AG04449 (cell line): Measurements from ENCODE around the gene CACNG7.

Experiments used
- CTCF ChIA-PET: fragments of 350-600 bp; formaldehyde crosslinking; extraction: SDS; loops from one replicate; lab custom pipeline; 2021; ENCODE audit warnings: antibody characterized with exemption; lab: Yijun Ruan, JAX
- POLR2A ChIA-PET: fragments of 400-600, 350-600 bp; formaldehyde crosslinking; extraction: SDS; loops from one replicate; lab custom pipeline; 2020; ENCODE audit warnings: antibody characterized with exemption, inconsistent platforms; lab: Yijun Ruan, JAX
- DNase-seq: peaks from one replicate; pipeline ENCODE4 v3.0.0-alpha.2; 2010; ENCODE audit warnings: low read depth, low spot score
- H3K4me3 ChIP-seq: 2 replicates; pipeline ENCODE4 v1.5.1; 2011; ENCODE audit warnings: low read depth, mild to moderate bottlenecking, control low read depth, low read length
- CTCF ChIP-seq: IDR thresholded peaks from one replicate; pipeline ENCODE4 v1.5.1; 2011; ENCODE audit warnings: mild to moderate bottlenecking, moderate library complexity, low read length, control low read depth, inconsistent platforms; ENCODE audit not compliant: insufficient read depth; ENCODE audit errors: missing control alignments

Gene CACNG7

GRCh38 chr19:53983457-53984289 lies 74.6 kb downstream of the CACNG7 start:
- ChIA-PET POLR2A (no interaction called here), CTCF (interaction anchor here (1.3 kb wide), 1 partner anchor 40 kb away, joined by 3 read pairs; no protein-coding TSS in a partner anchor)
- TF ChIP-seq CTCF: no peak
- H3K4me3 ChIP-seq: no peak overlapping the region
- DNase-seq: no peak

GRCh38 chr19:53985863-53986262 lies 76.8 kb downstream of the CACNG7 start:
- ChIA-PET POLR2A (no interaction called here), CTCF (no interaction called here)
- no peak overlapping the region for H3K4me3 ChIP-seq
- TF ChIP-seq CTCF: no peak
- DNase-seq: no peak

GRCh38 chr19:53988981-53989380 lies 79.9 kb downstream of the CACNG7 start:
- ChIA-PET CTCF (no interaction called here), POLR2A (no interaction called here)
- no peak for DNase-seq
- H3K4me3 ChIP-seq: no peak overlapping the region
- no peak for TF ChIP-seq CTCF

GRCh38 chr19:53989600-53990533 lies 80.8 kb downstream of the CACNG7 start:
- CTCF ChIA-PET: no interaction called here
- POLR2A ChIA-PET: no interaction called here
- DNase-seq: no peak
- no peak overlapping the region for H3K4me3 ChIP-seq
- TF ChIP-seq CTCF: no peak

- H3K4me3 ChIP-seq: peak within 1 kb of the TSS; percentile 25
- no peak for TF ChIP-seq CTCF
- no peak for DNase-seq
- ChIA-PET CTCF (interaction anchor here (1.1 kb wide), 1 partner anchor 110 kb away, joined by 3 read pairs; the partner anchor contains the start of gene PRKCG), POLR2A (no interaction called here)
These were observed 82.4 kb downstream of the CACNG7 start, which contains the start of gene CACNG6 for GRCh38 chr19:53991224-53992113. Gene CACNG6, plus strand, starts transcription at chr19:53991637. Its CDS starts 1,241 bp downstream, at chr19:53992878.
